Measurements from ENCODE around the gene MOB1B. TPM values are rescaled to one million over a fixed set of nuclear protein-coding genes. Genes with fewer than 3 reads are reported as not detected.
"Not testable (repeated sequence)": the region's sequence is repeated elsewhere in the genome, so short reads cannot be mapped to it uniquely, and the experiment has no call there.

Gene MOB1B
- polyA plus RNA-seq, 5 donors: 31.2 to 53.5 (median 45.5) TPM

DNA sequence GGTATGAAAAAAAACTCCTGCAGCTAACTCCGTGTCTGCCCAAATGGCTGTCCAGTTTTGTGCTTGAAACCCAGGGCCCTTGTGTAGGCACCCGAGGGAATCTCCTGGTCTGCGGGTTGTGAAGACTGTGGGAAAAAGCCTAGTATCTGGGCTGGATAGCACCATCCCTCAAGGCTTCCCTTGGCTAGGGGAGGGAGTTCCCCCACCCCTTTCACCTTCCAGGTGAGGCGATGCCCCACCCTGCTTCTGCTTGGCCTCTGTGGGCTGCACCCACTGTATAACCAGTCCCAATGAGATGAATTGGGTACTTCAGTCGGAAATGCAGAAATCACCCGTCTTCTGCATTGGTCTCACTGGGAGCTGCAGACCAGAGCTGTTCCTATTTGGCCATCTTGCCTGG is 102.9 kb downstream of the MOB1B start:
- not testable (repeated sequence) for DNase-seq

DNA sequence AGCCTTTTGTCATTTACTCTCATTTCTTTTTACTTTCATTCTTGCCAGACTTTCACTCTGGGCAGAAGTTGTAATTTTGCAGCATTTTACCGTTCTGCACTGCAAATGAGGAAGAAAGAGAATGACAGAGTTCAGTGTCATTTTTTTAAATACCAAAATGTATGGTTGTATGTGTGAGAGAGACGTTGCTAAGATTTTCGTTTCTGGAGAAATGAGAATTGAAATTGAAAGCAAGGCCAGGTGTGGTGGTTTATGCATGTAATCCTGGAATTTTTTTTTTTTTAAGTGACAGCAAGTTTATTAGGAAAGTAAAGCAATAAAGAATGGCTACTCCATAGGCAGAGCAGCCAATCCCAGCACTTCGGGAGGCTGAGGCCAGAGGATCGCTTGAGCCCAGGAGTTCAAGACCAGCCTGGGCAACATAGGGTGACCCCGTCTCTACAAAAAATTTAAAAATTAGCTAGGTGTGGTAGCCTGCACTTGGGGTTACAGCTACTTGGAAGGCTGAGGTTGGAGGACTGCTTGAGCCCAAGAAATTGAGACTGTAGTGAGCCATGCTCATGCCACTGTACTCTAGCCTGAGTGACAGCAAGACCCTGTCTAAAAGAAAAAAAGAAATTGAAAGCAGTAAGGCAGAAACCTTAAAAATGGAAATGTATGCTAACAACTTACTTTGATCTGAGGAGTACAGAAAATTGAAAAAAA is 104.2 kb downstream of the MOB1B start:
- DNase-seq: no peak

GRCh38 chr4:71008196-71008595 is 106.0 kb downstream of the MOB1B start:
- DNase-seq: no peak

DNA sequence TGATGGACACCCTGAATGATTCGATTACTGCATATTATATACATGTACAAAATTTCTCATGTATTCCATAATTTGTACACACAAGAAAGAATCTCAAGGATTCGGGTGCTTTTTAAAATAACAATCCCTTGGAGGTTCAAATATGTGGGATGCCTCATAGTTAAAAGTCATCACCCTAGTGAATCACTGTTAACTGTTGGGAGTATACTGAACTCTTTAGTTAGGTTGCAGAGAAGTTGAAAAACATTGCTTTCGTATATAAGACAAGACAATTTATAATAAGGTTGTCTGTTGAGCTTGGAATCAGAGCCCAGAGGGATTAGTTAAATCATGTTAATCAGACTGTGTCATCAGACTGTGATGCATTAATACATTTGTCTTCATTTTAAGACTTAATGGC is 106.9 kb downstream of the MOB1B start:
- DNase-seq: no peak

- DNase-seq: peak; percentile 29 to 51
Observed at GRCh38 chr4:71009890-71010588, 107.9 kb downstream of the MOB1B start.

- no peak for DNase-seq
Observed at GRCh38 chr4:71011451-71011850, 109.3 kb downstream of the MOB1B start.

GRCh38 chr4:71017391-71017790 is 115.2 kb downstream of the MOB1B start:
- DNase-seq: not testable (repeated sequence)

DNA sequence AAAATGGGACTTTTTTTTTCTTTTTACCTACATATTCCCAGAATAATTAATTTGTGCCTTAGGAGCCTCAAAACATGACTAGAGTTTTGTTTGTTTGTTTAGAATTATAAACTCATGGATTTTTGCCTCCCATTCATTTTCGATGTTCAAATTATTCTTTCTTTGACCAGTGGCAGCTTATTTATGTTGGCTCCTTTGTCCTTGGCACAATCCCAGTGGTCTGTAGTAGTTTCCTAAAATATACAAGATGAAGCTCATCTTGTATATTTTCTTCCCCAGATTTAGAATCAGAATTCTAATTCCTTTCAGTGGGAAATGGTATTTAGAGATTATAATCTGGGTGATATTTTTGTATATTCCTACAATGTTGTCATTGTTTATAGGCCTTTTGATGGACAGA is 118.4 kb downstream of the MOB1B start:
- DNase-seq: no peak

DNA sequence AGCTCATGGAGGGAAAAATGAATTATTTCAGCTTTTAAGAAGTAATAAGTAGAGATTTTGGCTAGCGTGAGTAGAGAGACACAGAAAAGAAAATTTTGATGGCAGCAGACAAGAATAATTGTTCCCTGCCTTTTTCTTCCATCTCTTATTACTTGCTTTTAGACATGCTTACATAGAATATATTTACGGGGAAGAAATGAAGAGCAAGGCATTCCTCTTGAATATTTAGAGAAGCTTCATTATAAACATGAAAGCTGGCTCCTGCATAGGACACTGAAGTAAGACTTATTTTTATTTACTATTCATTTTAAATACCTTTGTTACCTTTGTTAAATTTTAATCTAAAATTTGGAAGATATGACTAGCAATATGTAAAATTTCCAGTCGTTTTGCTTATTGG is 123.5 kb downstream of the MOB1B start:
- DNase-seq: no peak

DNA sequence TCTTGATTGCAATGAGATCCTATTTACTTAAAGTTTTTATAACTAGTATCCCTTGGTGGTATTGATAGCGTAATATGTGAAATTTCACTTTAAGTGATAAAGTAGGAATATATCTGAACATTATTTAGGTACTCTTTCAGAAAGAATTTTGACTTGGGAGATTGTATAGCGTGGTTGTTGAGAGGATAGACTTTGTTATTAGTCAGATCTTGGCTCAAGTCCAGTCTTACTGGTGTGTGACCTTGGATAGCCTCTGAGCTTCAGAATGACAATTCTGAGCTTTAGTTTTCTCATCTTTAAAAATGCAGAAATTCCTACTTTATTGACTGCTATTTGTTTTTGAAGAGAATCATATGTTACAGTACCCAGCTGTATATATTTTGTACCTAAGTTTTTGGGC is 123.9 kb downstream of the MOB1B start:
- DNase-seq: peak; percentile 15 to 20

DNA sequence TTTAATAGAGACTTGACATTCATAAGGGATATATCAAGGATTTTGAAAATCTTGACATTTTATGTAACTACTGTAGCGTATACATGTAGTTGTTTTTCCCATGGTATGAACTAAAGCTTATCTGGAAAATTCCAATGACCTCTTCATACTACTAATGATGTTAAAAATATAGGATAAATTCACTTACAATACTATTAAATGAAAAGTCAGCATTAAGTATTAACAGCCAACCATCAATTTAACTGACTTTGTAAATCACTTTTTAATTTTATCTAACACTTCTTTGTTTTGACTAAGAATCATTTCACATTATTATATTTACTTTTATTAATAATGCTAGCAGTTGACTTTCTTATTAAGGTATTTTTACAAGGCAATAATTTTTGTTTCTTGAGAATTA is 125.4 kb downstream of the MOB1B start:
- no peak for DNase-seq

GRCh38 chr4:71029504-71029903 is 127.3 kb downstream of the MOB1B start:
- DNase-seq: no peak

DNA sequence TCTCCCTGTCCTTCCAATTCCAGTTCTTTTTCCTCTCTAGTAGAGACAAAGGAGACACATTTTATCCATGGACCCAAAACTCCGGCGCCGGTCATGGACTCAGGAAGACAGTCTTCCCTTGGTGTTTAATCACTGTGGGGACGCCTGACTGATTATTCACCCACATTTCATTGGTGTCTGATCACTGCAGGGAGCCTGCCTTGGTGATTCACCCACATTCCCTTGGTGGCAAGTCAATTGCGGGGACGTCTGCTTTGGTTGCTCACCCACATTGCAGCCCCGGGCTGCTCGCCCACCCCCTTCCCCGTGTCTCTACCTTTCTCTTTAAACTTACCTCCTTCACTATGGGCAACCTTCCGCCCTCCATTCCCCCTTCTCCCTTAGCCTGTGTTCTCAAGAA is 129.9 kb downstream of the MOB1B start:
- DNase-seq: not testable (repeated sequence)

Other genes starting within 250 kb of the MOB1B start
- 1 to 10 TPM; 1.9 to 4.1 (median 2.2) TPM for gene JCHAIN, start 235.9 kb upstream of the MOB1B start, polyA plus RNA-seq (ENCODE audit: insufficient read depth in 1 of 5, insufficient read length in 5 of 5, low replicate concordance in 1 of 5)
- gene UTP3, start 213.8 kb upstream of the MOB1B start, polyA plus RNA-seq (ENCODE audit: insufficient read depth in 1 of 5, insufficient read length in 5 of 5, low replicate concordance in 1 of 5): 10 to 100 TPM; 27.9 to 37.2 (median 34.8) TPM
- 100 to 1,000 TPM; 104 to 151 (median 137) TPM for gene RUFY3, start 180.4 kb upstream of the MOB1B start, polyA plus RNA-seq (ENCODE audit: insufficient read depth in 1 of 5, insufficient read length in 5 of 5, low replicate concordance in 1 of 5)
- gene GRSF1, start 62.5 kb upstream of the MOB1B start, polyA plus RNA-seq (ENCODE audit: insufficient read depth in 1 of 5, insufficient read length in 5 of 5, low replicate concordance in 1 of 5): 100 to 1,000 TPM; 122 to 138 (median 133) TPM
- 10 to 100 TPM; 29.2 to 47.0 (median 35.8) TPM for gene DCK, start 91.3 kb downstream of the MOB1B start, polyA plus RNA-seq (ENCODE audit: insufficient read depth in 1 of 5, insufficient read length in 5 of 5, low replicate concordance in 1 of 5)

All from right lung (tissue), 5 donors.